Spleen (tissue), 11 donors: ENCODE data around the gene RCCD1. TPM values are rescaled to one million over a fixed set of nuclear protein-coding genes. Genes with fewer than 3 reads are reported as not detected.
A peak's percentile ranks its signal among the peaks of the same experiment; 100 is the strongest.
"Not testable (repeated sequence)": the region's sequence is repeated elsewhere in the genome, so short reads cannot be mapped to it uniquely, and the experiment has no call there.

Source experiments
- DNase-seq: peaks from one replicate; pipeline ENCODE4 v3.0.0-alpha.2; 2020
- H3K27ac ChIP-seq, 8 donors: fragments of 200-600 bp; sonication (generic) in 7 of 8; 1 replicate in 4 of 8; 2 replicates in 4 of 8; pipeline versions ENCODE4 v1.5.0 to v1.8.0; 2016 to 2021; ENCODE audit warnings: inconsistent platforms in 4 of 8, mild to moderate bottlenecking in 4 of 8, moderate library complexity in 1 of 8
- H3K27me3 ChIP-seq, 7 donors: fragments of 200-600 bp; sonication (generic) in 6 of 7; replicated peaks in 1 of 7; 1 replicate in 4 of 7; 2 replicates in 3 of 7; pipeline versions ENCODE4 v1.5.0 to v1.8.0; 2016 to 2021; ENCODE audit warnings: inconsistent platforms in 3 of 7, mild to moderate bottlenecking in 1 of 7
- H3K36me3 ChIP-seq, 6 donors: fragments of 200-600 bp; sonication (generic) in 5 of 6; 1 replicate in 4 of 6; 2 replicates in 2 of 6; pipeline versions ENCODE4 v1.5.0 to v1.8.0; 2016 to 2021; ENCODE audit warnings: inconsistent platforms in 2 of 6
- H3K4me1 ChIP-seq, 6 donors: fragments of 200-600 bp; sonication (generic) in 5 of 6; 1 replicate in 3 of 6; 2 replicates in 3 of 6; pipeline versions ENCODE4 v1.5.0 to v1.8.0; 2016 to 2021; ENCODE audit warnings: inconsistent platforms in 3 of 6
- H3K4me3 ChIP-seq, 8 donors: fragments of 200-600 bp; sonication (generic) in 7 of 8; 1 replicate in 4 of 8; 2 replicates in 4 of 8; pipeline versions ENCODE4 v1.5.0 to v1.8.0; 2016 to 2021; ENCODE audit warnings: inconsistent platforms in 4 of 8, mild to moderate bottlenecking in 4 of 8, moderate library complexity in 2 of 8
- H3K9me3 ChIP-seq, 8 donors: fragments of 200-600 bp; sonication (generic) in 7 of 8; 1 replicate in 4 of 8; 2 replicates in 4 of 8; pipeline versions ENCODE4 v1.5.0 to v1.8.0; 2016 to 2021; ENCODE audit warnings: inconsistent platforms in 4 of 8
- CTCF ChIP-seq, 11 experiments: fragments of 200-600 bp in 7 of 11; fragments of 450-650 bp in 4 of 11; sonication (generic) in 4 of 11; IDR thresholded peaks in 8 of 11; conservative IDR thresholded peaks in 3 of 11; 1 replicate in 7 of 11; 2 replicates in 4 of 11; pipeline versions ENCODE4 v1.4.0 to v1.8.0; 2016 to 2021; ENCODE audit warnings: antibody characterized with exemption in 11 of 11, inconsistent platforms in 4 of 11, mild to moderate bottlenecking in 1 of 11
- POLR2A ChIP-seq, 3 donors: fragments of 450-650 bp; IDR thresholded peaks; one replicate each; pipeline ENCODE4 v1.5.1; 2017; ENCODE audit warnings: antibody characterized with exemption in 3 of 3, mild to moderate bottlenecking in 1 of 3
- POLR2AphosphoS5 ChIP-seq, 3 donors: sonication (generic); formaldehyde crosslinking; IDR thresholded peaks; one replicate each; pipeline ENCODE4 v1.5.1; 2017; ENCODE audit warnings: antibody characterized with exemption in 3 of 3
- WGBS, 5 donors: extraction: QIAGEN DNeasy Blood & Tissue Kit in 3 of 5; methylation state at CpG; one replicate each; pipeline versions ENCODE4 v1.1.5 to v1.1.7; 2013 to 2018; 5-methylcytosine and 5-hydroxymethylcytosine counted together
- intact Hi-C: fragments of 100-400 bp; cut with DNase I; formaldehyde crosslinking; loops from one replicate; pipeline ENCODE4 v1.15.0; 2023; ENCODE audit warnings: low total_unique reads
- polyA plus RNA-seq, 3 donors: library from polyadenylated mRNA; stranded (reverse); fragments of 200-250 nt; gene quantifications; one replicate each; pipeline ENCODE4 v1.2.1, GENCODE V29; 2013
- total RNA-seq, 7 donors: library from RNA; depleted of rRNA in 3 of 7; stranded (reverse); fragments of >200 nt in 3 of 7; fragmentation: NEBNext Ultra II Directional in 4 of 7; extraction: Animal tissue kit (Norgen Biotek cat#: 25700) in 4 of 7; gene quantifications; one replicate each; pipeline versions ENCODE4 v1.1.0 to v1.2.1, GENCODE V29; 2016 to 2021
- donor health status: healthy with polysubstance abuse.
- donor health status: DM: no; HTN: no; CAD: no; lungs with moderate emphysema.
- donor health status: DM: no; HTN: no; CAD: no.
- donor health status: Bipolar disorder and iron deficiency.
- donor health status: healthy.
- donor health status: DM: no; HTN: no; CAD: no.
- donor health status: DM: yes; HTN: yes; CAD: no.

RCCD1 gene
- total and polyA plus RNA-seq, 10 donors = 3.6 to 11.4 (median 8.5) TPM

GRCh38 chr15:90907051-90907660 lies 47.5 kb upstream of the RCCD1 start:
- Histone ChIP-seq H3K36me3 (peaks cover 4 to 78% (median 74%) of the 10 kb centered on the region in 6 donors), H3K27ac (no peak overlapping the region), H3K9me3 (no peaks in the 10 kb centered on the region), H3K4me3 (no peak overlapping the region), H3K27me3 (no peaks in the 10 kb centered on the region), H3K4me1 (peaks cover 9 to 61% (median 16%) of the 10 kb centered on the region in 6 donors)
- intact Hi-C loops = no loop called here
- WGBS, 5 donors = 80 to 94% (median 91%) methylated on average over 11 to 15 of the region's 15 CpGs
- peak; percentile 69 for DNase-seq
- TF ChIP-seq POLR2AphosphoS5 (IDR thresholded peaks at IDR 0.05) (peak in 1 of 3 donors; percentile 21), POLR2A (IDR thresholded peaks at IDR 0.05) (no peak), CTCF (IDR thresholded peaks at IDR 0.05 in 8 of 11, conservative IDR thresholded peaks at IDR 0.05 in 3 of 11) (no peak)

- intact Hi-C loops = no loop called here
- no peaks in the 10 kb centered on the region for H3K9me3 ChIP-seq
- no peaks in the 10 kb centered on the region for H3K27me3 ChIP-seq
- H3K36me3 ChIP-seq = peaks cover 11 to 86% (median 82%) of the 10 kb centered on the region in 6 donors
- no peak overlapping the region for H3K4me3 ChIP-seq
- WGBS, 5 donors = 83 to 92% (median 87%) methylated on average over 9 of the region's 9 CpGs
- no peak for TF ChIP-seq POLR2A (IDR thresholded peaks at IDR 0.05)
- no peak overlapping the region for H3K27ac ChIP-seq
- H3K4me1 ChIP-seq = peaks cover 9 to 68% (median 16%) of the 10 kb centered on the region in 6 donors
- DNase-seq = no peak
Measured at GRCh38 chr15:90907838-90908507, 46.7 kb upstream of the RCCD1 start.

GRCh38 chr15:90909449-90909848 lies 45.2 kb upstream of the RCCD1 start:
- peaks cover 17 to 100% (median 96%) of the 10 kb centered on the region in 6 donors for H3K36me3 ChIP-seq
- H3K4me1 ChIP-seq = peaks cover 0 to 68% (median 11%) of the 10 kb centered on the region in 6 donors
- H3K4me3 ChIP-seq, intact Hi-C loops, H3K27ac ChIP-seq, H3K27me3 ChIP-seq, H3K9me3 ChIP-seq: not testable (repeated sequence)
- WGBS, 5 donors = 84 to 96% (median 92%) methylated on average over 11 of the region's 11 CpGs
- DNase-seq = peak; percentile 29

GRCh38 chr15:90909976-90910375 lies 44.7 kb upstream of the RCCD1 start:
- intact Hi-C loops = no loop called here
- peak overlapping the region in 3 of 8 donors; percentile 24 to 30 (median 24) for H3K27ac ChIP-seq
- no peaks in the 10 kb centered on the region for H3K9me3 ChIP-seq
- no peaks in the 10 kb centered on the region for H3K27me3 ChIP-seq
- H3K4me3 ChIP-seq = no peak overlapping the region
- no peak for TF ChIP-seq POLR2AphosphoS5 (IDR thresholded peaks at IDR 0.05)
- no peak for TF ChIP-seq POLR2A (IDR thresholded peaks at IDR 0.05)
- TF ChIP-seq CTCF (IDR thresholded peaks at IDR 0.05 in 8 of 11, conservative IDR thresholded peaks at IDR 0.05 in 3 of 11) = no peak
- DNase-seq = peak; percentile 72
- WGBS, 5 donors = 81 to 91% (median 88%) methylated on average over 8 of the region's 8 CpGs
- H3K4me1 ChIP-seq = peaks cover 0 to 68% (median 14%) of the 10 kb centered on the region in 6 donors
- H3K36me3 ChIP-seq = peaks cover 17 to 100% (median 98%) of the 10 kb centered on the region in 6 donors
